GM18519 (cell line): Measurements from ENCODE around the gene ITGB1.
"Not testable (repeated sequence)": the region's sequence is repeated elsewhere in the genome, so short reads cannot be mapped to it uniquely, and the experiment has no call there.

Experiments
- ATAC-seq: cut with Tn5 transposase; IDR thresholded peaks from one replicate; pipeline ENCODE4 v1.9.1; 2021; ENCODE audit warnings: mild to moderate bottlenecking, moderate library complexity; ENCODE audit not compliant: unreplicated experiment, low FRiP score

The ITGB1 gene

DNA sequence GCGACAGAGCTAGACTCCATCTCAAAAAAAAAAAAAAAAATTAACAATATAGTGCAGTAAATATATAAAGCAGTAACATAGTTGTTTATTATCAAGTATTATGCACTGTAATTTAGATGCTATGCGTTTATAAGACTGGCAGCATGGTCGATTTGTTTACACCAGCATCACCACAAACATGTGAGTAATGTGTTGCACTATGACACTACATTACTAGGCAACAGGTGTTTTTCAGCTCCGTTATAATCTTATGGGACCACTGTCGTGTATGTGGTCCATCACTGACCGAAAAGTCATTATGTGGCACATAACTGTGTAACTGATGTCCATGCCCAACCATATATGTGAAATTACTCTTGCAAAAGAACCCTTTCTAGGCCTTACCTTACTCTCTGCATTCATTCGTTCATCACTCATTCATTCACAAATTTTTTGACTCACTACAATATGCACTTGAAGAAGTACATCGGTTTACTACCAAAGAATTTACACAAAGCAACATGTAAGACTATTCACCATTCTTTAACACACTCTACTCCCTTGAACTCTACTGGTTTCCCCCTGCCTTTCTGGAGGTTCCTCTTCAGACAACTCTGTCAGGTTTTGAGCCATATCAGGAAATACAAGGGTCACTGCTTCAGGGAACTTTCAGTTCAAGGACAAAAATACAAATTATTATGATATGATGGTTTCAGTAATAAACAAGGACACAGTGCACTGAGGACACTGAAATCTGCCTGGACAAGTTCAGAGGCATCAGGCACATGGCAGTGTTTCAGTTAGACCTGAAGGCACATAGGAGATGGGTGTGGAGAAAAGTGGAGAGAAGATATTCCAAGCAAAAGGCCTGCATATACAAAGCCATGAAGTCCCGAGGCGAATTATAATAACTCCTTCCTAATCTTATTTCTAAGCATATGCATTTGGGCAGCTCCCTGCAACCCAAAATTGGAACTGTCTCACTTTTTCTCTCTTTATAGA is 17.4 kb downstream of the ITGB1 start:
- no peak for ATAC-seq

DNA sequence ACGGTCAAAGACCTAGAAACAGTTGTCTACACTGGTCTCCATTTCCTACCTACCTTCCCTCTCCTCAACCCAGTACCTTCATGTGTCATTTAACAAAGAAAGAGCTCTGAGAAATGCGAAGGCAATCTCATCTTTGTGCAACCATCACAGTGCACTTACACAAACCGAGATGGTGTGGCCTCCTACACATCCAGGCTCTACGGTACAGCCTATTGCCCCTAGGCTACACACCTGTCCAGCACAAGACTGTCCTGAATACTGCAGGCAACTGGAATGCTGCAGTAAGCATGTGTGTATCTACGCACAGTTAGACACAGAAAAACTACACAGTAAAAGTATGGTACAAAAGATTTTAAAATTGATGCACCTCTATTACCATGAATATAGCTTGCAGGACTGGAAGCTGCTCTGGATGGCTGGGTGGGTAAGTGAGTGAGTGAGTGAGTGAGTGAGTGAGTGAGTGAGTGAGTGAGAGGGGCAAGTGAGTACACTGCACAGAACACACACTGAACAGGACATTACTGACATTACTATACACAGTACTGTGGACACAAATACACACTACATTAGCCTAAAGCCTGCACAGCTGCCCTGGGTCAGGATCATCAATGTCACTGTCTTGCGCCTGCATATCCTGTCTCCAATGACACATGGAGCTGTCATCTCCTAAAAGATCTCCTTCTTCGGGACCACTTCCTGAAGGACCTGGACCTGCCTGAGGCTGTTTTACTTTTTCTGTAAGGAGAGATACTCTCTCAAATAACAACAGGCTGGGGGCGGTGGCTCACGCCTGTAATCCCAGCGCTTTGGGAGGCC is 18.5 kb downstream of the ITGB1 start:
- ATAC-seq = no peak

DNA sequence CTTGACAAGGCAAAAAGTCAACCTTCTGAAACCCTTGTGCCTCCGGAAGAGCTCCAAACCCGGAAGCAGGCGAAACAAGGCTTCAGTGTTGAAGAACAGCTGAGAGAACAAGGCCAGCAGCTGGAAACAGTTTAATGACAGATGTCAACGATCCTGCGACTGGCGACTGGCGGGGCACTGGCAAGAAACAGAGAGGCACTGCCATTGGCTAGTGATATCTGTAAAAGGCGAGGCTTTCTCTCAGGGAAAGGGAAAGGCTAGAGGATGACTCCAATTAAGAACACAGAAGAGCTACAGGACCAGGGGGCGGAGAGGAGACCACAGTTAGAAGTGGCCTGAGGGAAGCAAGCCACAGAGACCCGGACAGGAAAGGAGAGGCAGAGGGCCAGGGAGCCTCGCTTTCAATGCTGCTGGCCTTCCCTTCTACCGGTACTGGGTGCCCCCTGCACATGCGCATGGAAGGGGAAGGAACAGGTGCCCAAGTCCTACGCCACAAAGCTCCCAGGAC is 19.4 kb downstream of the ITGB1 start:
- ATAC-seq = no peak

DNA sequence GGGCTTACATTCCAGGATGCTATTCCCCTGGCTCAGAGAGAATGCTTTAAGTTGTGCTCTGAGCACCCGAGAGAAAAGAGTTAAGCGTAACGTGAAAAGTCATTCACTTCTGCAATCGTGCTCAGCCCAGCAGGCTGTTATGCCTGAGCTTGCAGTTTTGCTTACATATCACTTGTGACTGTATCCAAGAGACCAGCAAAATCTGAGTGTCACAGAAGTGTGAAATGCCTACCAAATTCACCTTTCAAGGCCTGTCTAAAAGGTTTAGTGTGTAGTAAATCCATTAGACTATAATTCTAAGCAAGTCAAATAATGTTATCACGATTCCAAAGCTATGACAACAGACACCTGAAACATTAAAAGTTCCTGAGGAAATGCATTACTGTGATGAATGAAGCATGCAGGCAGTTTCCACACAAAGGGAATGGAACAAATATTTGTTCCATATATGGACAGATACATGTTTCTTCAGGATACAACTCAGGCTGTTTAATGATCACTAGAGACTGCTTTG is 20.1 kb downstream of the ITGB1 start:
- no peak for ATAC-seq

DNA sequence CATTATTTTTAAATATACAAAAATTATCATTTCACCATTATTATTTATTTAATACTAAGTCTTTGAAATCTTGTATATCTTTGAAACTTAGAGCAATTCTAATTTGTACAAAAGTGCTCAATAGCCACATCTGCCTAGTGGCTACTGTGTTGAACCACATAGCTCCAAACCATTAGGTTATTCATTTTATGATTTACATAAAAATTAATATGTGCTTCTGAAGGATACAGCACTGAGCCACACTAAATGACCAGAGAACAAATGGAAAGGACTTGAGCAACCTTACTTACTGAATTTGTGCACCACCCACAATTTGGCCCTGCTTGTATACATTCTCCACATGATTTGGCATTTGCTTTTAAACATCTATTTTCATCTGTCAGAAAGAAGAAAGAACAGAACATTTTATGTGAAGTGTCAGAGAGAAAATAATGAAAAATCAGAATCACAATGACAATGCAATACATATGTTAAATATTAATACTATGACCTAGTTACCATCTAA is 25.8 kb downstream of the ITGB1 start:
- ATAC-seq = no peak

DNA sequence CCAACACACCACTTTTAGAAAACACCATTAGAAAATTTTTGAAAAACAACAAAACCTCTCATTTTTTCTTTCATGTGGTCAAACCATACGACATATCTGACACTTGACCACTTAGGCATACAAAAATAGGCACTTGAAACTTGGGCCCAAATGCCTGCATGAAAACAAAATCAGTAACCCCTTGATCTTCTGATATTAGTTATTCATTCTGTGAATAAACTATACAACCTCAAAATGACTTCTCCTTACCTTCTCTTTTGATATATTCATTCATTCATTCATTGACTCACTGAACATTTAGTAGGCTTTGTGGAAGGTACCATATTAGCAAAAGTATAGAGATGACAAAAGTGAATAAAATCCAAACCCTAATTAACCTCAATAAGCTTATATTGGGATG is 26.4 kb downstream of the ITGB1 start:
- ATAC-seq = no peak

DNA sequence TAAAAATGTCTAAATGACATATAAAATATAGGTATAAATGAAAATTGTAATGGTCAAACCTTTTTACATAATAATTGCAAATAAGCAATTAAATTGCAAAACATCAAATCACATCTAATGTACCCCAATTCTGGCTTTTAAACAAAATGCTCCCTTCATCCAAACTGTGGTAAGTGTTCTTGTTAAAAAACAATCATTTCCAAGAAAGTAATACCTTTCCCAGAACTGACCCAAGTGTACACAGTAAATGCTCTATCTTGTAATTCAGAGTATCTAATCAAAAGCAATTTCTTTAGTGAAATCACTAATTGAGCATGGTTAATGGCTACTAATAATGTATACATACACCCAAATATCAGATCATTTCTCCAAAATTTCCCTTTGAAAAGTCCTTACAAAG is 28.0 kb downstream of the ITGB1 start:
- no peak for ATAC-seq

DNA sequence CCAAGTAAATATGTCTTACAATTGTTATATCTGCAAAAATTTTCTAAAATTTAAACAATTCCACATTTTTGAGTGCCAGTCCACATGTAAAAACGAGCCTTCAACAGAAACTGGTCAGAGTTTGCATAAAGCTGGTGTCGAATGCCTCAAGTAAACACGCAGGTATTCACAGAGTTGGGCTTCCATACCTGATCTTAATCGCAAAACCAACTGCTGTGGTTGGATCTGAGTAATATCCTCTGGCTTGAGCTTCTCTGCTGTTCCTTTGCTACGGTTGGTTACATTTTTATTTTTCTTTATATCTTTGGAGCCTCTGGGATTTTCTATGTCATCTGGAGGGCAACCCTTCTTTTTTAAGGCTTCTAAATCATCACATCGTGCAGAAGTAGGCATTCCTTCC is 28.4 kb downstream of the ITGB1 start:
- ATAC-seq = no peak

DNA sequence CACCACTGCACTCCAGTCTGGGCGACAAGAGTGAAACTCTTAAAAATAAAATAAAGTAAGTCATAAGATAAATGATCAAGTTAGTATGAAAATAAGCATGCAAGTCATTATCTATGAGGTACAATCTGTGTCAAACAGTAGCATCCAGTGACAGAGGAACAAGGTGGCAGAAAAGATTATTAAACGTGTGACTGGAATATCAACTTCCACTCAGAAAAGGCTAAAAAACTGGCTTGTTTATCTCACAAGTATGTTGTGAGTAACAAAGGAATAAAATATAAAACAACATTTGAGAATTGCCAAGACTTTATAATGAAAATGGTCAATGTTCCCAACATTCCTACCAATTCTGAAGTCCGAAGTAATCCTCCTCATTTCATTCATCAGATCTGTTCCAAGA is 30.3 kb downstream of the ITGB1 start:
- ATAC-seq = no peak

DNA sequence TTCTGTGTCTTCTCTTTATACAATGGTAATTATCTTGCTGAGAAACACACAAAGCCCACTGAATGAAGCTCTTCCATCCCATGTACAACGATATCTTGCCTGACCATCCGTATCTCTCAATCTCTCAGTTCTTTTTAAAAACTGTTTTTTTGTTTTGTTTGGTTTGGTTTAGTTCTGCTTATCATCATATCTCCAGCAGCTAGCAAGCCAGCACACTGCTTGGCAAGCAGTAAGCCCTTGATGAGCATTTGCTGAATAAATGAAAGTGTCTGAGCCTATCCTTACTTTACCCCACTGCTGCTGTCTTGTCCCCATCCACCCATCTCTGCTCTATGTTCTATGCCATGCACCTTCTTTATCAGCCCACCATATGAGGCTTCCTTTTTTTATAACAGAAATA is 34.2 kb downstream of the ITGB1 start:
- ATAC-seq = no peak

DNA sequence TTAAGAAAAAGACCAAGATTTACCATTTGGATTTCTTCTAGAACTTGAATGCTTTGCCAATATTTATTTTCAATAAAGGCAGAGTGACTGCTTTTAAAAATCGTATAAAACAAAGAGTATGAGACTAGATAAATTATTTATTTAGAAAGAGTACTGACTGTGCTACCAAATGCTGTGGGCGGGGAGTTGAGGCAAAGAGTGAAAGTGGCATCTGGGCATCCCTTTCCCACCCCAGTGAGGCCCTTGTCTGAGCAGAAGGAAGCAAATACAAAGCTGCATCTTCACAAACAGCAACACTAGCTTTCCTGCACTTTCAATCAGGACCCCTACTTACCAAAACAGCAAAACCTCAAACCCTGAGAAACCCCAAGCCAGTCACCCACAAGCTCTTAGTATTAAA is 34.9 kb downstream of the ITGB1 start:
- ATAC-seq = no peak

DNA sequence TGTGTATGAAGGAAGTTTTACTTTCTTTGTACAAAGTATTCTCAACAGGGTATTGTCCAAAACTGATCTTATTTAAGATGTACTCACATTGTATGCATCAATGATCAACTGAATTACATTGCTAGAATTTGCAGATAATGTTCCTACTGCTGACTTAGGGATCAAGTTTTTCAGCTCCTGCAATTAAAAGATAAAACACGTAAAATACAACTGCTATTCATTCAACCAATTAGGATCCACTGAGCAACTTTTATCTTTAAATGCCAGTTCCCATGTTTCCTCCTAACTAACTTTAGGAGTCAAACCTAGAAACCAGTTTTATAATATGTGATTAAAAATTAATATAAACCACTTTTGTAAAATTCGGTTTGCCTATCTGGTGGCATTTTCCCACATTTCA is 35.9 kb downstream of the ITGB1 start:
- no peak for ATAC-seq

DNA sequence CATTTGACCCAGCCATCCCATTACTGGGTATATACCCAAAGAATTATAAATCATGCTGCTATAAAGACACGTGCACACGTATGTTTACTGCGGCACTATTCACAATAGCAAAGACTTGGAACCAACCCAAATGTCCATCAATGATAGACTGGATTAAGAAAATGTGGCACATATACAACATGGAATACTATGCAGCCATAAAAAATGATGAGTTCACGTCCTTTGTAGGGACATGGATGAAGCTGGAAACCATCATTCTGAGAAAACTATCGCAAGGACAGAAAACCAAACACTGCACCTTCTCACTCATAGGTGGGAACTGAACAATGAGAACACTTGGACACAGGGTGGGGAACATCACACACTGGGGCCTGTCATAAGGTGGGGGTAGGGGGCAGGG is 40.2 kb downstream of the ITGB1 start:
- not testable (repeated sequence) for ATAC-seq

DNA sequence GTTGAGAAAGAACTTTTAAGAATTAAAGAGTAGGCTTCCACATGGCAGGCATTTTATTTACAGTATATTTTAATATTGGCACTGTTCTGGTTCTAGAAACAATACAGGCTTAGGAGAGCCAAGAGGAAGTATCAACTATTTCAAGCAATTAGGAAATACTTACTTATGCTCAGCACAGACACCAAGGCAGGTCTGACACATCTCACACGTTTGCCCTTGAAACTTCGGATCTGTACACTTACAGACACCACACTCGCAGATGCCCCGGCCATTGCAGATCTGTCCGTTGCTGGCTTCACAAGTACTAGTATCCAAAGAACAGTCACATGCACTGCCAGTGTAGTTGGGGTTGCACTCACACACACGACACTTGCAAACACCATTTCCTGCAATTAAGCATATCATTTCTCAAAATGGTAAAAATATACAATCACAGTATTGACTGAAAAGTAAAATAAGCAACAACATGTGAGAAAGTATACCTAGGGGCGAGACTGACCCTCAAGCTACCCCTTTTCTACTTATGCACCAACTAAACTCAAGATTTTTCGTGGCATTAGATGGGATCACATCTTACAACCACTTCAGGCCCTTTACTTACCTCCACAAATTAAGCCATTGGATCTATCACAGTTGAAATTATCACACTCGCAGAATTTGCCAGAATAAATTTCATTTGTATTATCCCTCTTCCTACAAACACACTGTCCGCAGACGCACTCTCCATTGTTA is 46.6 kb downstream of the ITGB1 start:
- ATAC-seq = no peak

DNA sequence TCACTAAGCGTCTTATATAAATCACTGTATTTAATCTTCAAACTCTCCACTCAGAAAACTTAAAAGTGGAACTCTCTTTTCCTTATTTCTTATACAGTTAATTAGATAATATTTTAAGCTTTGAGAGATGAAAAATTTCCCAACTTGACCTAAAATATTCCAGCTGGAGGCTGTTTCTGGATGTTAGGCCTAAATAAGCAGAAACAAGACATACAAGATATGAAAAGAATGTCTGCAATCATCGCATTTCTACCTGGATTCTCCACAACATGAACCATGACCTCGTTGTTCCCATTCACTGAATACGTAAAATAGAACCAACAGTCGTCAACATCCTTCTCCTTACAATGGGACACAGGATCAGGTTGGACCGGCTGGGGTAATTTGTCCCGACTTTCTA is 48.1 kb downstream of the ITGB1 start:
- not testable (repeated sequence) for ATAC-seq

DNA sequence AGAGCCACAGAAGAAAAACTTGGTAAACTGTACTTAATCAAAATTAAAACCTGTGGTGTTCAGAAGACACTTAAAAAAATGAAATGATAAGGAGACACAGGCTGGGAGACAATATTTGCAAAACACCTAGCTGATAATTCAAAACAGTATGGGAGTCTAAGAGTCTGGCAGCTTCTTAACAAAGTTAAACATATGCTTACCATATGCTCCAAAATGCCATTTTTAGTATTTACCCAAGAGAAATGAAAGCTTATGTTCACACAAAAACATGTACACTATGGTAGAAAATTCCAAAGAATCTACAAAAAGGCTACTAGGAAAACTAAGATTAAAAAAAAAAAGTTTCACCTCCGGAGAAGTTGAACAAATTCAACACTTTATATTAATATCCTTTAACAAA is 48.6 kb downstream of the ITGB1 start:
- ATAC-seq = no peak

DNA sequence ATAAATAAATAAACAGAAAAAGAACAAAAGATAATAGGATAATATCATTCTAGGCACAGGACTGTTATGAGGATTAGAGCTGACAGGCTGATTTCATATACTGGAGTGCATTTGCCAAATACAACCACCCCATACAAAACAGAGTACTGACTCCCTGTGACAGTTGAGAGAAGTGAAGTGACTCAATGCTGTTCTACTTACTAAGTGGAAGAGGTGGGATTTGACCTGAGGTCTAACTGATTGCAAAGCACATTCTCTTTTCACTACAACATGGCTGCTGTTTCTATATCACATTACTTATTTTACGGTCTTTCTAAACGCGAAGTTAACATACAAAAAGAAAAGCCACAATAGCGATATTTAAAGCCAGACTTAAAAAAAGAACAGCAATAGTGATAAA is 51.4 kb downstream of the ITGB1 start:
- no peak for ATAC-seq

DNA sequence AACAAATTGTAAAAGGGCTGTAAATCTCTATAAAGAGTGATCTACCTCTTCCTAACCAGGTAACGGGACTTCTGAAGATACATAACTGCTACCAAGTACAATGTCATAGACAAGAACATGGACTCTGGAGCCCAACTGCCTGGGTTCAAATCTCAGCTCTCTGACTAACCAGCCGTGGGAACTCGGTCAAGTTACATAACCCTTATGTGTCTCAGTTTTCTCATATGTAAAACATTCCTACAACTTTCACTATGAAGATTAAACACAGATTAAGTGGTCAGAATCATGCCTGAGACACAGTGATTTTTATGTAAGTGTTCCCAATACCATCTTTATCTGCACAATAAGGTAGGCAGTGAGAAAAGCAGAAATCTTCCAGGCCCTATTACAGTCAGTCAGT is 52.6 kb downstream of the ITGB1 start:
- ATAC-seq = no peak

DNA sequence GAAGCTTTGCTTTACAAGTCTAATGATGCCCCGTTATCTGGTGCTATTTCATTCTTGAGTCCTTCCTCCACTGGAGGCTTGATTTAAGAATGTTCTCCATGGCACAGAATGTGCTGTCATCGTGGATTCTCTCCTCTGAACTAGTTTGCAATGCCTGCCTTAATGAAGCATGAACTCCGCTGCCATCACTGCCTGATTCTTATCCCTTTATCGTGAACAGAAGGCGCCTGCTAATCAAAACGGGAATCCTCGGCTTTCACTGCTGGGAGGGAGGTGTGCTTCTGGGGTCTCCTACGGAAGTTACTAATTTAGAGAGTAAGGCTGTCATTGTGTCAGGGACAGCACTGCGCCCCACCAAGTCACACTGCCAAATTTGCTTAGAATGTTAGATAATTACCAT is 56.2 kb downstream of the ITGB1 start:
- ATAC-seq = no peak

DNA sequence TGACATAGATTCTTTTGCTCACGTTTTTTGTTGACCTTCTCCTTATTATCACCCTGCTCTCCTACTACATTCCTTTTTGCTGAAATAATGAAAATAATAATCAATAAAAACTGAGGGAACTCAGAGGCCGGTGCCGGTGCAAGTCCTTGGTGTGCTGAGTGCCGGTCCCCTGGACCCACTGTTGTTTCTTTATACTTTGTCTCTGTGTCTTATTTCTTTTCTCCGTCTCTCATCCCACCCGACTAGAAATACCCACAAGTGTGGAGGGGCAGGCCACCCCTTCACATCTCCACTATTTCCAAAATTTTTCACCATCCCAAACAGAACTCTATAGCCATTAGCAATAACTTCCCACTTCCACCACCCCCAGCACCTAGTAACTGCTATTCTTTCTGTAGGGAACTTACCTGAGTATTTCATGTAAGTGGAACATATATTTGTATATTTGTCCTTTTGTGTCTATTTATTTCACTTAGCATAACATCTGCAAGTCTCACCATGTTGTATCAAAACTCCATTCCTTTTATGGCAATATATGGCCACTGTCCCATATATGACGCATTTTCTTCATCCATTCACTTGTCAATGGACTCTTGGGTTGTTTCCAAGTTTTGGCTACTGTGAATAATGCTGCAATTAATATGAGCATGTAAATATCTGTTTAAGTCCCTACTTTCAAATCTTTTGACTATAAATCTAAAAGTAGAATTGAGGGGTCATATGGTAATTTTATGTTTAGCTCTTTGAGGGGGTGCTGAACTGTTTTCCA is 62.6 kb downstream of the ITGB1 start:
- ATAC-seq = not testable (repeated sequence)
